ENCODE data around the gene SH3RF3.
A peak's percentile ranks its signal among the peaks of the same experiment; 100 is the strongest.

Gene SH3RF3

GRCh38 chr2:109437325-109438090 lies 308.5 kb downstream of the SH3RF3 start:
- Histone ChIP-seq H3K4me3 (ENCODE audit: insufficient read depth in 1 of 2, low read depth in 1 of 2, low read length in 2 of 2) (no peak overlapping the region), H3K79me1 (replicated peaks; ENCODE audit: low read length, poor library complexity, severe bottlenecking) (no peaks in the 10 kb centered on the region), H2BK15ac (ENCODE audit: low read depth, poor library complexity, severe bottlenecking) (no peak overlapping the region), H3K4ac (ENCODE audit: low read depth in 1 of 2, low read length in 2 of 2) (no peak overlapping the region), H3K4me1 (ENCODE audit: control insufficient read depth, insufficient read depth, low read depth, low read length) (peaks cover 25% of the 10 kb centered on the region), H3K23ac (ENCODE audit: low read length in 2 of 2) (no peak overlapping the region), H3K14ac (ENCODE audit: low read length in 2 of 2) (no peak overlapping the region), H3K4me2 (ENCODE audit: low read length, poor library complexity, severe bottlenecking) (no peak overlapping the region), H2BK12ac (ENCODE audit: low read length in 2 of 2) (peak overlapping the region in 1 of 2 experiments; percentile 15), H2AFZ (ENCODE audit: low read depth, low read length) (no peak overlapping the region), H2AK5ac (ENCODE audit: low read length, severe bottlenecking) (peak overlapping the region; percentile 75), H4K8ac (ENCODE audit: low read length) (no peak overlapping the region), H3K18ac (ENCODE audit: low read depth in 1 of 2, low read length in 2 of 2) (no peak overlapping the region), H3K36me3 (ENCODE audit: control insufficient read depth in 1 of 2, insufficient read depth in 2 of 2, low read depth in 1 of 2, low read length in 2 of 2) (peaks cover 14 to 21% of the 10 kb centered on the region in 2 experiments), H2BK5ac (ENCODE audit: low read depth, low read length, poor library complexity, severe bottlenecking) (no peak overlapping the region), H3K27ac (ENCODE audit: low read length, poor library complexity, severe bottlenecking) (no peak overlapping the region), H2BK120ac (ENCODE audit: low read depth, low read length) (no peak overlapping the region), H3K9me3 (ENCODE audit: control insufficient read depth, low read length) (peaks cover 20% of the 10 kb centered on the region), H4K91ac (ENCODE audit: low read length) (no peak overlapping the region), H3K27me3 (ENCODE audit: control insufficient read depth in 1 of 2, insufficient read depth in 1 of 2, low read length in 2 of 2) (no peaks in the 10 kb centered on the region), H3K9ac (ENCODE audit: low read length) (no peak overlapping the region)
- no peak for DNase-seq
- WGBS = 85% methylated on average over 15 of the region's 15 CpGs

GRCh38 chr2:109438146-109438545 lies 309.1 kb downstream of the SH3RF3 start:
- peak overlapping the region; percentile 47 for H2AK5ac ChIP-seq (ENCODE audit: low read length, severe bottlenecking)
- no peak for DNase-seq
- no peak overlapping the region for H3K23ac ChIP-seq (ENCODE audit: low read length in 2 of 2)
- H3K36me3 ChIP-seq (ENCODE audit: control insufficient read depth in 1 of 2, insufficient read depth in 2 of 2, low read depth in 1 of 2, low read length in 2 of 2) = peaks cover 9 to 23% of the 10 kb centered on the region in 2 experiments
- 100% methylated on average over 1 of the region's 1 CpG for WGBS
- H3K79me1 ChIP-seq (replicated peaks; ENCODE audit: low read length, poor library complexity, severe bottlenecking) = no peaks in the 10 kb centered on the region
- no peak overlapping the region for H2BK15ac ChIP-seq (ENCODE audit: low read depth, poor library complexity, severe bottlenecking)
- peak overlapping the region in 1 of 2 experiments; percentile 46 for H3K18ac ChIP-seq (ENCODE audit: low read depth in 1 of 2, low read length in 2 of 2)
- H3K9ac ChIP-seq (ENCODE audit: low read length) = no peak overlapping the region
- peak overlapping the region in 1 of 2 experiments; percentile 37 for H3K14ac ChIP-seq (ENCODE audit: low read length in 2 of 2)
- no peak overlapping the region for H2BK5ac ChIP-seq (ENCODE audit: low read depth, low read length, poor library complexity, severe bottlenecking)
- peak overlapping the region in 1 of 2 experiments; percentile 51 for H2BK12ac ChIP-seq (ENCODE audit: low read length in 2 of 2)
- H2BK120ac ChIP-seq (ENCODE audit: low read depth, low read length) = no peak overlapping the region
- H3K4me3 ChIP-seq (ENCODE audit: insufficient read depth in 1 of 2, low read depth in 1 of 2, low read length in 2 of 2) = no peak overlapping the region
- no peak overlapping the region for H2AFZ ChIP-seq (ENCODE audit: low read depth, low read length)
- no peaks in the 10 kb centered on the region for H3K27me3 ChIP-seq (ENCODE audit: control insufficient read depth in 1 of 2, insufficient read depth in 1 of 2, low read length in 2 of 2)
- peaks cover 27% of the 10 kb centered on the region for H3K9me3 ChIP-seq (ENCODE audit: control insufficient read depth, low read length)
- H3K27ac ChIP-seq (ENCODE audit: low read length, poor library complexity, severe bottlenecking) = no peak overlapping the region
- H4K8ac ChIP-seq (ENCODE audit: low read length) = no peak overlapping the region
- H3K4ac ChIP-seq (ENCODE audit: low read depth in 1 of 2, low read length in 2 of 2) = no peak overlapping the region
- peaks cover 24% of the 10 kb centered on the region for H3K4me1 ChIP-seq (ENCODE audit: control insufficient read depth, insufficient read depth, low read depth, low read length)
- no peak overlapping the region for H3K4me2 ChIP-seq (ENCODE audit: low read length, poor library complexity, severe bottlenecking)
- no peak overlapping the region for H4K91ac ChIP-seq (ENCODE audit: low read length)

GRCh38 chr2:109438773-109439389 lies 309.9 kb downstream of the SH3RF3 start:
- peak; percentile 91 for DNase-seq
- WGBS = 61% methylated on average over 8 of the region's 8 CpGs

GRCh38 chr2:109439390-109439786 lies 310.4 kb downstream of the SH3RF3 start:
- Histone ChIP-seq H3K4me3 (ENCODE audit: insufficient read depth in 1 of 2, low read depth in 1 of 2, low read length in 2 of 2) (peak overlapping the region in 1 of 2 experiments; percentile 21), H3K18ac (ENCODE audit: low read depth in 1 of 2, low read length in 2 of 2) (peak overlapping the region; percentile 18 to 55), H2BK5ac (ENCODE audit: low read depth, low read length, poor library complexity, severe bottlenecking) (peak overlapping the region; percentile 53), H2AK5ac (ENCODE audit: low read length, severe bottlenecking) (peak overlapping the region; percentile 64), H3K14ac (ENCODE audit: low read length in 2 of 2) (peak overlapping the region in 1 of 2 experiments; percentile 35), H4K91ac (ENCODE audit: low read length) (no peak overlapping the region), H3K4ac (ENCODE audit: low read depth in 1 of 2, low read length in 2 of 2) (peak overlapping the region in 1 of 2 experiments; percentile 22), H2BK12ac (ENCODE audit: low read length in 2 of 2) (peak overlapping the region in 1 of 2 experiments; percentile 47), H3K9me3 (ENCODE audit: control insufficient read depth, low read length) (peaks cover 39% of the 10 kb centered on the region), H2BK15ac (ENCODE audit: low read depth, poor library complexity, severe bottlenecking) (no peak overlapping the region), H4K8ac (ENCODE audit: low read length) (peak overlapping the region; percentile 73), H3K27ac (ENCODE audit: low read length, poor library complexity, severe bottlenecking) (no peak overlapping the region), H3K23ac (ENCODE audit: low read length in 2 of 2) (peak overlapping the region in 1 of 2 experiments; percentile 57), H3K4me1 (ENCODE audit: control insufficient read depth, insufficient read depth, low read depth, low read length) (peaks cover 24% of the 10 kb centered on the region), H2AFZ (ENCODE audit: low read depth, low read length) (no peak overlapping the region), H3K27me3 (ENCODE audit: control insufficient read depth in 1 of 2, insufficient read depth in 1 of 2, low read length in 2 of 2) (no peaks in the 10 kb centered on the region), H3K79me1 (replicated peaks; ENCODE audit: low read length, poor library complexity, severe bottlenecking) (no peaks in the 10 kb centered on the region), H2BK120ac (ENCODE audit: low read depth, low read length) (peak overlapping the region; percentile 20), H3K36me3 (ENCODE audit: control insufficient read depth in 1 of 2, insufficient read depth in 2 of 2, low read depth in 1 of 2, low read length in 2 of 2) (peaks cover 5 to 25% of the 10 kb centered on the region in 2 experiments), H3K9ac (ENCODE audit: low read length) (no peak overlapping the region), H3K4me2 (ENCODE audit: low read length, poor library complexity, severe bottlenecking) (no peak overlapping the region)
- 93% methylated on average over 4 of the region's 4 CpGs for WGBS
- DNase-seq = no peak

More at GRCh38 chr2:109438773-109439389, 309.9 kb downstream of the SH3RF3 start:
- peak overlapping the region; percentile 45 to 80 for H2BK12ac ChIP-seq (ENCODE audit: low read length in 2 of 2)
- H3K9ac ChIP-seq (ENCODE audit: low read length) = no peak overlapping the region
- H3K27me3 ChIP-seq (ENCODE audit: control insufficient read depth in 1 of 2, insufficient read depth in 1 of 2, low read length in 2 of 2) = no peaks in the 10 kb centered on the region
- peak overlapping the region; percentile 20 for H2BK120ac ChIP-seq (ENCODE audit: low read depth, low read length)
- peaks cover 24% of the 10 kb centered on the region for H3K4me1 ChIP-seq (ENCODE audit: control insufficient read depth, insufficient read depth, low read depth, low read length)
- peak overlapping the region; percentile 38 for H4K8ac ChIP-seq (ENCODE audit: low read length)
- peaks cover 34% of the 10 kb centered on the region for H3K9me3 ChIP-seq (ENCODE audit: control insufficient read depth, low read length)
- H4K91ac ChIP-seq (ENCODE audit: low read length) = no peak overlapping the region
- peak overlapping the region in 1 of 2 experiments; percentile 21 for H3K4me3 ChIP-seq (ENCODE audit: insufficient read depth in 1 of 2, low read depth in 1 of 2, low read length in 2 of 2)
- peak overlapping the region in 1 of 2 experiments; percentile 35 for H3K14ac ChIP-seq (ENCODE audit: low read length in 2 of 2)
- H3K4ac ChIP-seq (ENCODE audit: low read depth in 1 of 2, low read length in 2 of 2) = peak overlapping the region in 1 of 2 experiments; percentile 22
- H3K79me1 ChIP-seq (replicated peaks; ENCODE audit: low read length, poor library complexity, severe bottlenecking) = no peaks in the 10 kb centered on the region
- peaks cover 9 to 25% of the 10 kb centered on the region in 2 experiments for H3K36me3 ChIP-seq (ENCODE audit: control insufficient read depth in 1 of 2, insufficient read depth in 2 of 2, low read depth in 1 of 2, low read length in 2 of 2)
- no peak overlapping the region for H2AFZ ChIP-seq (ENCODE audit: low read depth, low read length)
- no peak overlapping the region for H2BK15ac ChIP-seq (ENCODE audit: low read depth, poor library complexity, severe bottlenecking)
- H3K4me2 ChIP-seq (ENCODE audit: low read length, poor library complexity, severe bottlenecking) = no peak overlapping the region
- H3K27ac ChIP-seq (ENCODE audit: low read length, poor library complexity, severe bottlenecking) = no peak overlapping the region
- H2AK5ac ChIP-seq (ENCODE audit: low read length, severe bottlenecking) = peak overlapping the region; percentile 24
- no peak overlapping the region for H3K23ac ChIP-seq (ENCODE audit: low read length in 2 of 2)
- peak overlapping the region; percentile 11 for H2BK5ac ChIP-seq (ENCODE audit: low read depth, low read length, poor library complexity, severe bottlenecking)
- peak overlapping the region; percentile 54 to 55 for H3K18ac ChIP-seq (ENCODE audit: low read depth in 1 of 2, low read length in 2 of 2)

Measured in mesenchymal stem cell (in vitro differentiated cells and primary cell).